Body of pancreas (tissue), 4 donors: ENCODE results near the gene ATXN1.

ENCODE experiments used
- CTCF ChIP-seq, 7 experiments: fragments of 450-650 bp in 4 of 7; fragments of 200-600 bp in 3 of 7; sonication (generic) in 3 of 7; IDR thresholded peaks; one replicate each; pipeline ENCODE4 v1.5.1; 2016 to 2019; ENCODE audit warnings: antibody characterized with exemption in 7 of 7
- POLR2A ChIP-seq, 3 donors: fragments of 450-650 bp; IDR thresholded peaks; one replicate each; pipeline ENCODE4 v1.6.1; 2016; ENCODE audit warnings: antibody characterized with exemption in 3 of 3, mild to moderate bottlenecking in 2 of 3

DNA sequence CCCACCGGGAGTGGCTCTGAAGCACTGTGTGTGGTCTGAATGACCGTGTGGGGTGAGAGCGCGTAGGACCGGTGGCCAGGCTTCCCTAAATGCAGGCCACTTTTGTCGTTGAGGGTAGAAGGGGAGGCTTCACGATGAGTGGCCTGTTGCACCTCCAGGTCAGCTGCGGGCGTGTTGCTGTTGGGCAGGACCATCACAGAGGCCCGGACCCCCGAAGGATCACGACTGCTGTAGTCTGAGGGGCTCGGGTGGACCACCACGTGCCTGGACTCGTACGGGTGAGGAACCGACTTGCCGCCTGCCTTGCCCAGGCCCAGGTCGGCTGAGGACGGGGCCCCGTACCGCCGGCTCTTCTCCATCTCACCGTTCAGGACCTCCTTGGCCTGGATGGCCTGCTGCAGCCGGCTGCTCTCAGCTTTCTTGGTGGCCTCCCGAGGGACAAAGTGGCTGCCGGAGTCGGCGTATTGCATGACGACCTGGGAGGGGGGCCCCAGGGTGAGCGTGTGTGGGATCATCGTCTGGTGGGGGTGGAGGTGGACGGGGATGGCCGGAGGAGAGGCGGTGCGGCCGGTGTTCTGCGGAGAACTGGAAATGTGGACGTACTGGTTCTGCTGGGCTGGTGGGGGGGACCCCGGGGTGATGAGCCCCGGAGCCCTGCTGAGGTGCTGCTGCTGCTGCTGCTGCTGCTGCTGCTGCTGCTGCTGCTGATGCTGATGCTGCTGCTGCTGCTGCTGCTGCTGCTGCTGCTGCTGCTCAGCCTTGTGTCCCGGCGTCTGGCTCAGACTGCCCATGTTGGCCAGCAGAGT, 434.1 kb downstream of the ATXN1 start:
- TF ChIP-seq CTCF (IDR thresholded peaks at IDR 0.05) = no peak
- TF ChIP-seq POLR2A (IDR thresholded peaks at IDR 0.05) = no peak
